AG04450 (cell line): Measurements from ENCODE around the gene IRF2. TPM values are rescaled to one million over a fixed set of nuclear protein-coding genes. Genes with fewer than 3 reads are reported as not detected.

Experiments used
- CTCF ChIA-PET: fragments of 300-600, 350-600 bp; formaldehyde crosslinking; extraction: SDS; loops from one replicate; lab custom pipeline; 2022; ENCODE audit warnings: antibody characterized with exemption, inconsistent platforms; lab: Charles Lee
- POLR2A ChIA-PET: fragments of 350-600 bp; formaldehyde crosslinking; extraction: SDS; loops from one replicate; lab custom pipeline; 2021; ENCODE audit warnings: antibody characterized with exemption, inconsistent platforms; lab: Yijun Ruan, JAX
- DNase-seq: peaks from one replicate; pipeline ENCODE4 v3.0.0-alpha.2; 2011; ENCODE audit warnings: low read depth, low spot score
- H3K27ac ChIP-seq: one replicate; pipeline ENCODE4 v1.5.1; 2012; ENCODE audit warnings: low read depth, low read length, control low read depth
- H3K27me3 ChIP-seq: one replicate; pipeline ENCODE4 v1.6.0; 2012; ENCODE audit warnings: low read length; ENCODE audit not compliant: control insufficient read depth, insufficient read depth
- H3K4me3 ChIP-seq: 2 replicates; pipeline ENCODE4 v1.5.1; 2011; ENCODE audit warnings: mild to moderate bottlenecking, low read depth, low read length, control low read depth
- H3K9me3 ChIP-seq: 2 replicates; pipeline ENCODE4 v1.5.1; 2012; ENCODE audit warnings: low read length; ENCODE audit not compliant: control insufficient read depth, insufficient read depth
- CTCF ChIP-seq: IDR thresholded peaks from 2 replicates; pipeline ENCODE4 v1.5.1; 2011; ENCODE audit warnings: low read depth, low read length, control low read depth, inconsistent platforms
- polyA plus RNA-seq: library from polyadenylated mRNA; depleted of rRNA; stranded (reverse); fragments of >200 nt; gene quantifications from 2 replicates; pipeline ENCODE4 v1.2.3, GENCODE V29; 2011

The IRF2 gene
- polyA plus RNA-seq, 1 experiment = 39.2 TPM

- no peak for TF ChIP-seq CTCF
- H3K9me3 ChIP-seq = no peaks in the 10 kb centered on the region
- no peaks in the 10 kb centered on the region for H3K27me3 ChIP-seq
- ChIA-PET CTCF (no interaction called here), POLR2A (no interaction called here)
- H3K27ac ChIP-seq = no peak overlapping the region
- no peak for DNase-seq
- H3K4me3 ChIP-seq = no peak overlapping the region
Observed at GRCh38 chr4:184444215-184444952, 30.0 kb downstream of the IRF2 start.

GRCh38 chr4:184443318-184443717 is 31.0 kb downstream of the IRF2 start:
- Histone ChIP-seq H3K9me3 (no peaks in the 10 kb centered on the region), H3K27me3 (no peaks in the 10 kb centered on the region), H3K27ac (no peak overlapping the region), H3K4me3 (no peak overlapping the region)
- ChIA-PET CTCF (no interaction called here), POLR2A (no interaction called here)
- DNase-seq = no peak
- no peak for TF ChIP-seq CTCF

- Histone ChIP-seq H3K9me3 (no peaks in the 10 kb centered on the region), H3K4me3 (no peak overlapping the region), H3K27ac (no peak overlapping the region), H3K27me3 (no peaks in the 10 kb centered on the region)
- DNase-seq = no peak
- POLR2A ChIA-PET = no interaction called here
- no peak for TF ChIP-seq CTCF
- CTCF ChIA-PET = interaction anchor here (2.1 kb wide), 1 partner anchor 179 kb away, joined by 8 read pairs; no protein-coding TSS in a partner anchor
Observed at GRCh38 chr4:184442314-184442635, 32.1 kb downstream of the IRF2 start.

GRCh38 chr4:184441461-184442313 is 32.7 kb downstream of the IRF2 start:
- DNase-seq = no peak
- ChIA-PET POLR2A (no interaction called here), CTCF (interaction anchor here (2.1 kb wide), 1 partner anchor 178 kb away, joined by 8 read pairs; no protein-coding TSS in a partner anchor)
- no peak for TF ChIP-seq CTCF
- Histone ChIP-seq H3K27ac (no peak overlapping the region), H3K9me3 (no peaks in the 10 kb centered on the region), H3K27me3 (no peaks in the 10 kb centered on the region), H3K4me3 (no peak overlapping the region)
